T-helper 2 cell treated with Interferon-gamma antibody and Interleukin-4, amounts not matched to agents 5 μg/mL and 100 μg/mL, for 36 hours (primary cell): ENCODE data around the gene SLC37A2.

Experiments
- DNase-seq: peaks from one replicate; pipeline ENCODE4 v3.0.0; 2021; ENCODE audit warnings: low spot score
- H3K27ac Mint-ChIP-seq: one replicate; pipeline ENCODE4 v1.8.0; 2021; ENCODE audit warnings: mild to moderate bottlenecking, mixed read lengths
- H3K27me3 Mint-ChIP-seq: one replicate; pipeline ENCODE4 v1.8.0; 2021; ENCODE audit warnings: low read depth, mixed read lengths
- H3K36me3 Mint-ChIP-seq: one replicate; pipeline ENCODE4 v1.8.0; 2021; ENCODE audit warnings: low read depth, mixed read lengths
- H3K4me1 Mint-ChIP-seq: one replicate; pipeline ENCODE4 v1.8.0; 2021; ENCODE audit warnings: low read depth, mixed read lengths
- H3K4me3 Mint-ChIP-seq: one replicate; pipeline ENCODE4 v1.8.0; 2022; ENCODE audit warnings: mild to moderate bottlenecking, moderate library complexity, mixed read lengths
- H3K9me3 Mint-ChIP-seq: one replicate; pipeline ENCODE4 v1.8.0; 2021; ENCODE audit warnings: mixed read lengths

SLC37A2 gene

GRCh38 chr11:125061281-125061680 is 1.8 kb upstream of the SLC37A2 start:
- no peak for DNase-seq
- Mint-ChIP-seq H3K27me3 (peaks cover 51% of the 10 kb centered on the region), H3K4me1 (no peaks in the 10 kb centered on the region), H3K36me3 (no peaks in the 10 kb centered on the region), H3K9me3 (no peaks in the 10 kb centered on the region), H3K4me3 (no peak overlapping the region), H3K27ac (no peak overlapping the region)

- Mint-ChIP-seq H3K4me3 (peak overlapping the region; percentile 81), H3K27ac (no peak overlapping the region), H3K4me1 (no peaks in the 10 kb centered on the region), H3K36me3 (no peaks in the 10 kb centered on the region), H3K9me3 (no peaks in the 10 kb centered on the region), H3K27me3 (peaks cover 52% of the 10 kb centered on the region)
- DNase-seq = no peak
Measured at GRCh38 chr11:125062218-125062930, 731 bp upstream of the SLC37A2 start.

GRCh38 chr11:125063429-125064043 is 431 bp downstream of the SLC37A2 start:
- Mint-ChIP-seq H3K27me3 (peaks cover 60% of the 10 kb centered on the region), H3K36me3 (no peaks in the 10 kb centered on the region), H3K27ac (no peak overlapping the region), H3K4me3 (peak overlapping the region; percentile 59), H3K4me1 (no peaks in the 10 kb centered on the region), H3K9me3 (no peaks in the 10 kb centered on the region)
- no peak for DNase-seq

- Mint-ChIP-seq H3K4me1 (no peaks in the 10 kb centered on the region), H3K9me3 (no peaks in the 10 kb centered on the region), H3K27me3 (peaks cover 60% of the 10 kb centered on the region), H3K36me3 (no peaks in the 10 kb centered on the region), H3K4me3 (peak overlapping the region; percentile 59), H3K27ac (no peak overlapping the region)
- DNase-seq = no peak
Measured at GRCh38 chr11:125064070-125064469, 965 bp downstream of the SLC37A2 start.

- no peak overlapping the region for H3K27ac Mint-ChIP-seq
- peaks cover 15% of the 10 kb centered on the region for H3K4me1 Mint-ChIP-seq
- no peak for DNase-seq
- no peak overlapping the region for H3K4me3 Mint-ChIP-seq
- no peaks in the 10 kb centered on the region for H3K36me3 Mint-ChIP-seq
- peaks cover 33% of the 10 kb centered on the region for H3K27me3 Mint-ChIP-seq
- H3K9me3 Mint-ChIP-seq = no peaks in the 10 kb centered on the region
Measured at GRCh38 chr11:125068368-125068767, 5.3 kb downstream of the SLC37A2 start.

- Mint-ChIP-seq H3K27ac (no peak overlapping the region), H3K27me3 (peaks cover 29% of the 10 kb centered on the region), H3K4me3 (no peak overlapping the region), H3K4me1 (peaks cover 15% of the 10 kb centered on the region), H3K36me3 (no peaks in the 10 kb centered on the region), H3K9me3 (no peaks in the 10 kb centered on the region)
- no peak for DNase-seq
Measured at GRCh38 chr11:125069008-125069407, 5.9 kb downstream of the SLC37A2 start.

- H3K27ac Mint-ChIP-seq = no peak overlapping the region
- no peaks in the 10 kb centered on the region for H3K36me3 Mint-ChIP-seq
Measured at GRCh38 chr11:125069796-125070195, 6.7 kb downstream of the SLC37A2 start.

GRCh38 chr11:125070699-125071254 is 7.7 kb downstream of the SLC37A2 start:
- Mint-ChIP-seq H3K36me3 (no peaks in the 10 kb centered on the region), H3K4me3 (no peak overlapping the region), H3K9me3 (no peaks in the 10 kb centered on the region), H3K27me3 (peaks cover 12% of the 10 kb centered on the region), H3K4me1 (peaks cover 15% of the 10 kb centered on the region), H3K27ac (peak overlapping the region; percentile 10)
- peak; percentile 37 for DNase-seq

More at GRCh38 chr11:125069796-125070195, 6.7 kb downstream of the SLC37A2 start:
- no peak overlapping the region for H3K4me3 Mint-ChIP-seq
- no peak for DNase-seq
- peaks cover 21% of the 10 kb centered on the region for H3K27me3 Mint-ChIP-seq
- no peaks in the 10 kb centered on the region for H3K9me3 Mint-ChIP-seq
- H3K4me1 Mint-ChIP-seq = peaks cover 15% of the 10 kb centered on the region

- H3K4me1 Mint-ChIP-seq = peaks cover 15% of the 10 kb centered on the region
- peaks cover 8% of the 10 kb centered on the region for H3K27me3 Mint-ChIP-seq
- H3K36me3 Mint-ChIP-seq = no peaks in the 10 kb centered on the region
- peak overlapping the region; percentile 41 for H3K27ac Mint-ChIP-seq
- DNase-seq = no peak
- H3K9me3 Mint-ChIP-seq = no peaks in the 10 kb centered on the region
- no peak overlapping the region for H3K4me3 Mint-ChIP-seq
Measured at GRCh38 chr11:125071435-125071834, 8.3 kb downstream of the SLC37A2 start.

- DNase-seq = no peak
- Mint-ChIP-seq H3K27me3 (peaks cover 8% of the 10 kb centered on the region), H3K4me3 (no peak overlapping the region), H3K36me3 (no peaks in the 10 kb centered on the region), H3K27ac (no peak overlapping the region), H3K9me3 (no peaks in the 10 kb centered on the region), H3K4me1 (peaks cover 15% of the 10 kb centered on the region)
Measured at GRCh38 chr11:125071846-125072217, 8.7 kb downstream of the SLC37A2 start.

GRCh38 chr11:125072218-125072960 is 9.3 kb downstream of the SLC37A2 start:
- Mint-ChIP-seq H3K9me3 (no peaks in the 10 kb centered on the region), H3K27me3 (peaks cover 8% of the 10 kb centered on the region), H3K4me1 (peaks cover 15% of the 10 kb centered on the region), H3K27ac (no peak overlapping the region), H3K36me3 (no peaks in the 10 kb centered on the region), H3K4me3 (no peak overlapping the region)
- no peak for DNase-seq

GRCh38 chr11:125072961-125073590 is 10.0 kb downstream of the SLC37A2 start:
- Mint-ChIP-seq H3K27me3 (peaks cover 4% of the 10 kb centered on the region), H3K36me3 (no peaks in the 10 kb centered on the region), H3K9me3 (no peaks in the 10 kb centered on the region), H3K27ac (no peak overlapping the region), H3K4me1 (peaks cover 15% of the 10 kb centered on the region), H3K4me3 (no peak overlapping the region)
- DNase-seq = no peak

GRCh38 chr11:125073616-125074483 is 10.7 kb downstream of the SLC37A2 start:
- Mint-ChIP-seq H3K27me3 (no peaks in the 10 kb centered on the region), H3K27ac (no peak overlapping the region), H3K36me3 (no peaks in the 10 kb centered on the region), H3K9me3 (no peaks in the 10 kb centered on the region), H3K4me1 (peaks cover 15% of the 10 kb centered on the region), H3K4me3 (no peak overlapping the region)
- DNase-seq = no peak
